D721Med (cell line): ENCODE data around the gene ALDH1A2.

Experiments
- DNase-seq: peaks from one replicate; pipeline ENCODE4 v3.0.0; 2011; ENCODE audit warnings: low spot score; ENCODE audit not compliant: insufficient read length
- FAIRE-seq: peaks from 2 replicates; lab custom pipeline; 2011; peaks lifted over from hg19 to GRCh38; lab: Jason Lieb, UNC
- CTCF ChIP-seq: IDR thresholded peaks from 2 replicates; pipeline ENCODE4 v1.5.1; 2012; ENCODE audit warnings: mild to moderate bottlenecking, control low read depth; ENCODE audit not compliant: insufficient read depth; ENCODE audit errors: missing control alignments

Gene ALDH1A2

GRCh38 chr15:57919754-57920153 lies 145.8 kb downstream of the ALDH1A2 start:
- no peak for TF ChIP-seq CTCF
- no peak for DNase-seq
- no peak for FAIRE-seq

GRCh38 chr15:57917998-57918397 lies 147.5 kb downstream of the ALDH1A2 start:
- no peak for TF ChIP-seq CTCF
- FAIRE-seq, result no peak
- no peak for DNase-seq

GRCh38 chr15:57916695-57917094 lies 148.8 kb downstream of the ALDH1A2 start:
- FAIRE-seq (no peak), DNase-seq (no peak)
- TF ChIP-seq CTCF, result no peak

GRCh38 chr15:57915827-57916531 lies 149.5 kb downstream of the ALDH1A2 start:
- TF ChIP-seq CTCF, result no peak
- DNase-seq, result no peak

GRCh38 chr15:57914350-57915055 lies 151.0 kb downstream of the ALDH1A2 start:
- no peak for FAIRE-seq
- TF ChIP-seq CTCF, result no peak
- no peak for DNase-seq

More at GRCh38 chr15:57915827-57916531, 149.5 kb downstream of the ALDH1A2 start:
- no peak for FAIRE-seq

- no peak for DNase-seq
- FAIRE-seq, result no peak
- TF ChIP-seq CTCF, result no peak
Measured at GRCh38 chr15:57911247-57911646, 154.3 kb downstream of the ALDH1A2 start.

GRCh38 chr15:57910672-57911071 lies 154.8 kb downstream of the ALDH1A2 start:
- FAIRE-seq (no peak), DNase-seq (no peak)
- TF ChIP-seq CTCF, result no peak
